ENCODE results near the gene WNT9A.
A peak's percentile ranks its signal among the peaks of the same experiment; 100 is the strongest.

Gene WNT9A

DNA sequence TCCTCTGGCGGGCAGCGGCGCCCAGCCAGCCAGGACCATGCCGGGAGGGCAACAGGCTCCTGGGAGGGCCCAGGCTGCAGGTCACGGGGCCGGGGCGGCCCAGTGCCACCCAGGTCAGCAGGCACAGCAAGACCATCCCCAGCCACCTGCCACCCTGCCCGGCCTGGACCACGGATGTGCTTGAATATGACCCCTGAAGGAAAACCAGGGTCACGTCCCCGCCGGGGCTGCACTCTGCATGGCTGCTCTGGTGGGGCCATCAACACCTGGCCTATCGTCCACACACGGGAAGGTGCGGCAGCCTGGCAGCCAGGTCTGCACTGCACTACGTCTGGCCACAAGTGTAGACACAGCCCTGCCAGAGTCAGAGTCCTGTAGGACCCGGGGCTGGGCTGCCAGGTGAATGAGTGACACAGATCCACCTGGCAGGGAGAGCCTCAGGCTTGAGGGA lies 6.9 kb downstream of the WNT9A start:
- peaks cover 8% of the 10 kb centered on the region; the same call in 1 of the 2 replicates for H3K9me3 ChIP-seq (ENCODE audit: insufficient read depth, low read length)
- no peak overlapping the region for H3K9ac ChIP-seq (ENCODE audit: insufficient read length, low read depth)
- H3K27me3 ChIP-seq (ENCODE audit: insufficient read depth, insufficient read length): no peaks in the 10 kb centered on the region
- no peak for DNase-seq (ENCODE audit: low read depth, low spot score)
- TF ChIP-seq YY1 (IDR thresholded peaks at IDR 0.05; ENCODE audit: insufficient read depth, insufficient read length): no peak
- peaks cover 30% of the 10 kb centered on the region for H3K4me1 ChIP-seq (ENCODE audit: insufficient read depth, insufficient read length)
- H3K4me3 ChIP-seq (ENCODE audit: insufficient read length, low read depth): no peak overlapping the region
- H3K36me3 ChIP-seq (ENCODE audit: insufficient read depth, insufficient read length, low read length): peaks cover 56% of the 10 kb centered on the region

DNA sequence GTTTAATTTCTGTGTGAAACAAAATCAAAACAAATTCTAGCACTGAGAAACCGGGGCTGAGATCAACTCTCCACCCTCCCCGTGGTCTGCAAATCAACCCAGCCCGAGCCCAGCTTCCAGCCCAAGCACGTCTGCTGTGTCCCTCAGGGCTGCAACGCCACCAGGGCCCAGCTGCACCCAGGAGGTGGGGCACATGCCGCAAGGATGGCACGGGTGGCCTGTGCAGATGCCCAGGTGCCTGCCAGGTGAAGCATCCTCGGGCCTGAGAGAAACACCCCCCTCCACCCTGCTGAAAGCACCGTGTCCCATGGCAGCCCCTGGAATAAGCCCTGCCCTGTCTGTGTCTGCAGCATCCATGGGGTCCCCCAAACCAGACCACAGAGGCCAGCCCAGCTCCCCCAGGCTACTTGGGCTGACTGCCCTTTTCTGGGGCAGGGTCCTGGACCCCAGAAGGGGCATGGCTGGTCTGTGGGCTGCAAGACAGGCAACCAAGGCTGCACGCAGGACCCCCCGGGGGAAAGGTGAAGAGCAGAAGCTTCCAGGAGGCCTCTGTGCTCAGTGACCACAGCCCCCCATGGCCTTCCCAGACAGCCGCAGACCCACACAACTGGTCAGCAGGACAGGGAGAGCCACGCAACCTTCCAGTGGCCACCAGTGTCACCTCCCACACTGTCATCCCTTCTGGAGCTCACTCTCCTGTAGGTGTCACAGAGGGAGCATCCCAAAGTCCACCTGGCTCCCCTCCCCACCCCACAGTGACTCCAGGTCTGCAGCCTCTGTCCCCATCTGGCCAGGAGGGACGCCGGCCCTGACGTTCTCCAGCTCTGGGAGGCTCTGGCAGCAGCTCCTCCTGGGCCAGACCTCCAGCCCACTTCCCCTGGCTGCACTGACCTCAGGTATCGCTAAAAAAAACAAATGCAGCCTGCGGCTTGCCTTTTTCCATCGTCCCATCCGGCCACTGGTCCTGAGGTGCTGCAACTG lies 7.7 kb downstream of the WNT9A start:
- no peak for TF ChIP-seq SUZ12 (IDR thresholded peaks at IDR 0.05; ENCODE audit: extremely low read depth, insufficient read depth, insufficient read length)
- no peak for TF ChIP-seq YY1 (IDR thresholded peaks at IDR 0.05; ENCODE audit: insufficient read depth, insufficient read length)
- TF ChIP-seq ZNF274 (IDR thresholded peaks at IDR 0.05; ENCODE audit: low read depth, low read length): no peak
- Histone ChIP-seq H3K27me3 (ENCODE audit: insufficient read depth, insufficient read length) (no peaks in the 10 kb centered on the region), H3K9ac (ENCODE audit: insufficient read length, low read depth) (no peak overlapping the region)

DNA sequence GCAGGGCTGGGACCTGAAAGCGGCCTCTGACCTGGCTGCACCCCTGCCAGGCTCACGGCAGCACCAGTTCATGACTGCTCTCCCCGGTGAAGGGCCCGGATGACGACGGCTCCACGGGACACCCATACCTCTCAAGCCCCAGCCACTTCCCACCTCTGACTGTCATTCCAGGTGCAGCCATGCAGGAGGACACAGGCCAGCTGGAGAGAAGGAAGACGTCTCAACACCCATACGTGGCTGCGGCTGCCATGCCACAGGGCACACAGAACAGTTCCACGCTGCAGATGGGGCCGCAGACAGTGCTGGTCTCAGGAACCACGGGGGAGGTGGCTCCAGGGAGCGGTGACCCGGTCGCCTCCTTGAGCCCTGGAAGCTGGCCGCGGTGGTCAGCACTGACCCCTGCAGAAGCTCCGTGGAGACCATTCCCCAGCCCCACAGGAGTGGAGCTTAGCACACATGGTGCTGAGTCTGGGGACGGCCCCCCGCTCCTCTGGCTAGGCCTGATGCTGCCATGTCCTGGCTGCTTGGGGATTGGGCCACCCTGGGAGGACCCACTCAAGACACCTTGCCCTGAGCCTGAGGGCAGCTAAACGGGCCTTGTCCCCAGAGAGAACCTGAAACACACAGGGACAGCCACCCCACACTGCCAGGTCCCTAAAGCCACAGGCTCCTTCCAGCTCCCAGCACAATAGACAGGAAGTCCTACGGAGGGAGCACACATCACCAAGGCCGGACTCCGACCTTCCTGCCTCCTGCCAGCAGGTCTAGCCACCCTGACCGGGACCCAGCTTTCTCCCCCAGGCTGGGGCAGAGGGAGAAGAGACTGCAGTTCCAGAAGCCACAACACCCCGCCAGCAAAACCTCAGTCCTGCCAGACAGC lies 8.6 kb downstream of the WNT9A start:
- DNase-seq (ENCODE audit: low read depth, low spot score): no peak
- peaks cover 14% of the 10 kb centered on the region for H3K4me1 ChIP-seq (ENCODE audit: insufficient read depth, insufficient read length)
- TF ChIP-seq YY1 (IDR thresholded peaks at IDR 0.05; ENCODE audit: insufficient read depth, insufficient read length) (no peak), SUZ12 (IDR thresholded peaks at IDR 0.05; ENCODE audit: extremely low read depth, insufficient read depth, insufficient read length) (no peak), ZNF274 (IDR thresholded peaks at IDR 0.05; ENCODE audit: low read depth, low read length) (no peak)

More for the DNA sequence above, 7.7 kb downstream of the WNT9A start:
- H3K9me3 ChIP-seq (ENCODE audit: insufficient read depth, low read length): peaks cover 15% of the 10 kb centered on the region
- DNase-seq (ENCODE audit: low read depth, low spot score): no peak
- no peak overlapping the region for H3K4me3 ChIP-seq (ENCODE audit: insufficient read length, low read depth)
- H3K36me3 ChIP-seq (ENCODE audit: insufficient read depth, insufficient read length, low read length): peaks cover 57% of the 10 kb centered on the region
- H3K4me1 ChIP-seq (ENCODE audit: insufficient read depth, insufficient read length): peaks cover 23% of the 10 kb centered on the region

DNA sequence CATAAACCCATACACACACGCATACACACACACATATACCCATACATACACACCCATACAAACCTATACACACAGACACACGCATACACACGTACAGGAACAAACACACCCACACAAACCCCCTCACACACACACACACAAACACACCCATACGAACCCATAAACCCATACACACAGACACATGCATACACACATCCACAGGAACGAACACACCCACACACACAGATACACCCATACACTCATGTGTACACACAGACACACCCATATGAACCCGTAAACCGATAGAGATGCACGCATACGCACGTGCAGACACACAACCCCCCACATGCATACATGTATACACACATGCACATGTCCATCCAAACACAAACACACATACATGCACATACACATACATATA lies 9.5 kb downstream of the WNT9A start:
- Histone ChIP-seq H3K27me3 (ENCODE audit: insufficient read depth, insufficient read length) (no peaks in the 10 kb centered on the region), H3K9me3 (ENCODE audit: insufficient read depth, low read length) (peaks cover 24% of the 10 kb centered on the region), H3K4me3 (ENCODE audit: insufficient read length, low read depth) (no peak overlapping the region), H3K9ac (ENCODE audit: insufficient read length, low read depth) (no peak overlapping the region), H3K36me3 (ENCODE audit: insufficient read depth, insufficient read length, low read length) (peaks cover 51% of the 10 kb centered on the region), H3K4me1 (ENCODE audit: insufficient read depth, insufficient read length) (peaks cover 14% of the 10 kb centered on the region)
- DNase-seq (ENCODE audit: low read depth, low spot score): no peak
- TF ChIP-seq YY1 (IDR thresholded peaks at IDR 0.05; ENCODE audit: insufficient read depth, insufficient read length): no peak

More for the DNA sequence above, 8.6 kb downstream of the WNT9A start:
- H3K27me3 ChIP-seq (ENCODE audit: insufficient read depth, insufficient read length): no peaks in the 10 kb centered on the region
- H3K4me3 ChIP-seq (ENCODE audit: insufficient read length, low read depth): no peak overlapping the region
- H3K9me3 ChIP-seq (ENCODE audit: insufficient read depth, low read length): peaks cover 24% of the 10 kb centered on the region
- H3K36me3 ChIP-seq (ENCODE audit: insufficient read depth, insufficient read length, low read length): peaks cover 53% of the 10 kb centered on the region
- peak overlapping the region; percentile 17 for H3K9ac ChIP-seq (ENCODE audit: insufficient read length, low read depth)

DNA sequence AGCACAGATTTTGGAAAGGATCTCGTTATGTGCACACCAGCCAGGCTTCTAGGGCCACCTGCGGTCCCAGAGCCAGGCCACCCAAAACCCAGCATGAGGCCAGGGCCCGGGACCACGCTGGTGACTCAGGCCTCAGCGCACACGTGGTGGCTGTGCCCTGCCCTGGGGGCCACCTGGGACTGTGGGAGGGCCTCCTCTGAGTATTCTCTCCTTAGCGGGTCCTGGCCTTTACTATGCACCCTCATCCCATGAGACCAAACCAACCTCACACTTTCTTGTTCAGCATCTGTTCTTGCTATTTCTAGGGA lies 9.9 kb downstream of the WNT9A start:
- peaks cover 24% of the 10 kb centered on the region for H3K9me3 ChIP-seq (ENCODE audit: insufficient read depth, low read length)
- H3K27me3 ChIP-seq (ENCODE audit: insufficient read depth, insufficient read length): no peaks in the 10 kb centered on the region
- DNase-seq (ENCODE audit: low read depth, low spot score): no peak
- TF ChIP-seq ZNF274 (IDR thresholded peaks at IDR 0.05; ENCODE audit: low read depth, low read length): no peak
- TF ChIP-seq YY1 (IDR thresholded peaks at IDR 0.05; ENCODE audit: insufficient read depth, insufficient read length): no peak
- TF ChIP-seq SUZ12 (IDR thresholded peaks at IDR 0.05; ENCODE audit: extremely low read depth, insufficient read depth, insufficient read length): no peak
- peaks cover 10% of the 10 kb centered on the region for H3K4me1 ChIP-seq (ENCODE audit: insufficient read depth, insufficient read length)
- peaks cover 46% of the 10 kb centered on the region for H3K36me3 ChIP-seq (ENCODE audit: insufficient read depth, insufficient read length, low read length)
- no peak overlapping the region for H3K9ac ChIP-seq (ENCODE audit: insufficient read length, low read depth)
- H3K4me3 ChIP-seq (ENCODE audit: insufficient read length, low read depth): no peak overlapping the region

DNA sequence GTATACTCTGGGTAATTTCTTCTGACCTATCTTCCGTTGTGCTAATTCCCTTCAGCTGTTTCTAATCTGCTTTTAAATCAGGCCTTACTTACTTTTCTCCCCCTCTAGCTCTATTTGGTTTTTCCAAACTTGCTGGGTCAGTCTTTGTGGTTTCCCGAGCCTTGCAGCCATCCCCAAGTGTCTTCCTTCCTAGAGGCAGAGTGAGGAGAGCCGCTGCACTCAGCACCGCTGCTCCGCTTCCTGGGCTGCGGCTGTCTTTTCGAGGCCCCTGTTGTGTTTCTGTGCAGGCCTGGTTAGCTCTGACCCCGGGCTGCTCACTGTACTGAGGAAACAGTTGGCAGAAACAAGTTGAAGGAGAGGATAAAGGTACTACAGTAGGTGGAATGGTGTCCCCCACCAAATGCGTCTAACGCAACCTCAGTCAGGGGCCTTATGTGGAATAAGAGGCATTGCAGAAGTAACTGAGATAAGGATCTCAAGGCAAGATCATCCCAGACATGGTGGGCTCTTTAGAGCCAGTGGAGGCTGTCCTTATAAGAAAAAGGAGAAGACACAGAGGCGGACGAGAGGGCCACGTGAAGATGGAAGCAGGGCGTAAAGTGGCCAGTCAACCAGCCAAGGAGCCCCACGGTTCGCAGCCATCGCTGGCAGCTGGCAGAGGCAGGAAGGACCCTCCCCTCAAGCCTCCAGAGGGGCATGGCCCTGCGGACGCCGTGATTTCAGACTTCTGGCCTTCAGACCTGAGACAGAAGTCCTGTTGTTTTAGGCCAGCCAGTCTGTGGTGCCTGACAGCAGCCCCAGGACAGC lies 10.5 kb downstream of the WNT9A start:
- TF ChIP-seq SUZ12 (IDR thresholded peaks at IDR 0.05; ENCODE audit: extremely low read depth, insufficient read depth, insufficient read length) (no peak), ZNF274 (IDR thresholded peaks at IDR 0.05; ENCODE audit: low read depth, low read length) (no peak), YY1 (IDR thresholded peaks at IDR 0.05; ENCODE audit: insufficient read depth, insufficient read length) (no peak)
- peaks cover 5% of the 10 kb centered on the region for H3K4me1 ChIP-seq (ENCODE audit: insufficient read depth, insufficient read length)
- peaks cover 24% of the 10 kb centered on the region for H3K9me3 ChIP-seq (ENCODE audit: insufficient read depth, low read length)
- peaks cover 46% of the 10 kb centered on the region for H3K36me3 ChIP-seq (ENCODE audit: insufficient read depth, insufficient read length, low read length)
- no peak overlapping the region for H3K4me3 ChIP-seq (ENCODE audit: insufficient read length, low read depth)
- no peak overlapping the region for H3K9ac ChIP-seq (ENCODE audit: insufficient read length, low read depth)
- DNase-seq (ENCODE audit: low read depth, low spot score): no peak
- no peaks in the 10 kb centered on the region for H3K27me3 ChIP-seq (ENCODE audit: insufficient read depth, insufficient read length)

All from NT2/D1 (cell line).